Keratinocyte (primary cell): ENCODE measurements around the gene ANKRD17. TPM values are rescaled to one million over a fixed set of nuclear protein-coding genes. Genes with fewer than 3 reads are reported as not detected.

Source experiments
- DNase-seq: peaks from one replicate; pipeline ENCODE4 v3.0.0-alpha.2; 2011; ENCODE audit warnings: low read depth, missing footprints, low spot score
- FAIRE-seq: peaks from 2 replicates; lab custom pipeline; 2011; peaks lifted over from hg19 to GRCh38; lab: Jason Lieb, UNC
- H2AFZ ChIP-seq: 2 replicates; pipeline ENCODE4 v1.6.0; 2012; ENCODE audit warnings: low read length, control low read depth, inconsistent platforms; ENCODE audit not compliant: control insufficient read depth
- H3K27ac ChIP-seq: 2 replicates; pipeline ENCODE4 v1.5.1; 2011; ENCODE audit warnings: low read length; ENCODE audit not compliant: control insufficient read depth, insufficient read depth
- H3K27me3 ChIP-seq: 3 replicates; pipeline ENCODE4 v1.6.0; 2011; ENCODE audit warnings: low read length; ENCODE audit not compliant: control insufficient read depth, insufficient read depth; ENCODE audit errors: extremely low read depth
- H3K36me3 ChIP-seq, 2 experiments: 2 replicates in 1 of 2; 3 replicates in 1 of 2; pipeline ENCODE4 v1.5.1; 2011; ENCODE audit warnings: low read length in 2 of 2, mild to moderate bottlenecking in 1 of 2; ENCODE audit not compliant: control insufficient read depth in 2 of 2, insufficient read depth in 2 of 2; ENCODE audit errors: extremely low read depth in 1 of 2
- H3K4me1 ChIP-seq: 3 replicates; pipeline ENCODE4 v1.5.1; 2011; ENCODE audit warnings: low read length; ENCODE audit not compliant: control insufficient read depth, insufficient read depth; ENCODE audit errors: extremely low read depth
- H3K4me2 ChIP-seq: 3 replicates; pipeline ENCODE4 v1.6.0; 2011; ENCODE audit warnings: low read depth, low read length; ENCODE audit not compliant: control insufficient read depth, insufficient read depth; ENCODE audit errors: extremely low read depth
- H3K4me3 ChIP-seq, 3 experiments: fragments of 200-600 bp in 1 of 3; sonication (generic) in 1 of 3; 2 replicates in 2 of 3; 3 replicates in 1 of 3; pipeline ENCODE4 v1.5.1; 2011 to 2016; ENCODE audit warnings: low read length in 3 of 3, mild to moderate bottlenecking in 3 of 3, control low read depth in 2 of 3, inconsistent platforms in 1 of 3, low read depth in 1 of 3, mixed read lengths in 1 of 3, mixed run types in 1 of 3, moderate library complexity in 1 of 3; ENCODE audit not compliant: control insufficient read depth in 2 of 3, insufficient read depth in 2 of 3; ENCODE audit errors: extremely low read depth in 1 of 3
- H3K79me2 ChIP-seq: 2 replicates; pipeline ENCODE4 v1.6.0; 2012; ENCODE audit warnings: low read length; ENCODE audit not compliant: control insufficient read depth, insufficient read depth
- H3K9ac ChIP-seq: 3 replicates; pipeline ENCODE4 v1.6.0; 2011; ENCODE audit warnings: low read length; ENCODE audit not compliant: control insufficient read depth, insufficient read depth; ENCODE audit errors: extremely low read depth
- H3K9me1 ChIP-seq: 3 replicates; pipeline ENCODE4 v1.6.0; 2011; ENCODE audit warnings: low read length; ENCODE audit not compliant: control insufficient read depth, insufficient read depth; ENCODE audit errors: extremely low read depth
- H3K9me3 ChIP-seq: 2 replicates; pipeline ENCODE4 v1.5.1; 2012; ENCODE audit warnings: low read depth, low read length; ENCODE audit not compliant: control insufficient read depth
- H4K20me1 ChIP-seq: 3 replicates; pipeline ENCODE4 v1.6.0; 2011; ENCODE audit warnings: low read length; ENCODE audit not compliant: control insufficient read depth, insufficient read depth; ENCODE audit errors: extremely low read depth
- CTCF ChIP-seq, 3 experiments: IDR thresholded peaks in 1 of 3; conservative IDR thresholded peaks in 1 of 3; optimal IDR thresholded peaks in 1 of 3; 2 replicates in 2 of 3; 3 replicates in 1 of 3; pipeline versions ENCODE3 to v1.5.1; 2011; ENCODE audit warnings: low read length in 3 of 3, mild to moderate bottlenecking in 3 of 3, moderate library complexity in 2 of 3, control low read depth in 1 of 3, inconsistent platforms in 1 of 3; ENCODE audit not compliant: insufficient read depth in 2 of 3; ENCODE audit errors: extremely low read depth in 1 of 3
- EZH2 ChIP-seq: IDR thresholded peaks from one replicate; pipeline ENCODE4 v1.6.1; 2012; ENCODE audit warnings: inconsistent platforms, mild to moderate bottlenecking, low read length, moderate library complexity
- dilution Hi-C: fragments of 300-500 bp; cut with MboI; formaldehyde crosslinking; loops from one replicate; pipeline ENCODE4 v1.7.0; 2020; ENCODE audit warnings: low sequenced_read_pairs; ENCODE audit not compliant: extremely low pct_ligation_motif_present
- polyA plus RNA-seq, 5 experiments: library from polyadenylated mRNA; depleted of rRNA in 3 of 5; stranded (reverse) in 3 of 5; stranded (forward) in 1 of 5; unstranded in 1 of 5; fragments of >200 nt; gene quantifications; 1 replicate in 1 of 5; 2 replicates in 3 of 5; 3 replicates in 1 of 5; pipeline versions ENCODE4 v1.2.1 to v1.2.3, GENCODE V29; 2011 to 2012; ENCODE audit warnings: missing spikeins in 2 of 5, low read depth in 1 of 5, low replicate concordance in 1 of 5

Gene ANKRD17
- polyA plus RNA-seq, 1 donor (not counting 4 experiments of a cell fraction or from before 2014, with no cell fraction given) = 51.5 TPM

- FAIRE-seq = no peak
- no peaks in the 10 kb centered on the region for H3K27me3 ChIP-seq
- no peaks in the 10 kb centered on the region for H3K4me1 ChIP-seq
- no peaks in the 10 kb centered on the region for H3K9me1 ChIP-seq
- H3K27ac ChIP-seq = no peak overlapping the region
- H3K79me2 ChIP-seq = peaks cover 12% of the 10 kb centered on the region
- DNase-seq = no peak
- dilution Hi-C loops = no loop called here
- H3K4me2 ChIP-seq = no peak overlapping the region
- no peak overlapping the region for H3K4me3 ChIP-seq
- H3K9ac ChIP-seq = no peak overlapping the region
- no peak overlapping the region for H2AFZ ChIP-seq
- TF ChIP-seq CTCF (optimal IDR thresholded peaks at IDR 0.05 in 1 of 3, IDR thresholded peaks at IDR 0.05 in 1 of 3, conservative IDR thresholded peaks at IDR 0.05 in 1 of 3; ENCODE audit: extremely low read depth in 1 of 3, insufficient read depth in 2 of 3, low read length in 3 of 3) (no peak), EZH2 (no peak)
- no peaks in the 10 kb centered on the region for H3K9me3 ChIP-seq
- no peaks in the 10 kb centered on the region for H4K20me1 ChIP-seq
- H3K36me3 ChIP-seq = peaks cover 18 to 21% of the 10 kb centered on the region in 2 experiments
Observed at GRCh38 chr4:73087871-73088270, 170.7 kb downstream of the ANKRD17 start.

DNA sequence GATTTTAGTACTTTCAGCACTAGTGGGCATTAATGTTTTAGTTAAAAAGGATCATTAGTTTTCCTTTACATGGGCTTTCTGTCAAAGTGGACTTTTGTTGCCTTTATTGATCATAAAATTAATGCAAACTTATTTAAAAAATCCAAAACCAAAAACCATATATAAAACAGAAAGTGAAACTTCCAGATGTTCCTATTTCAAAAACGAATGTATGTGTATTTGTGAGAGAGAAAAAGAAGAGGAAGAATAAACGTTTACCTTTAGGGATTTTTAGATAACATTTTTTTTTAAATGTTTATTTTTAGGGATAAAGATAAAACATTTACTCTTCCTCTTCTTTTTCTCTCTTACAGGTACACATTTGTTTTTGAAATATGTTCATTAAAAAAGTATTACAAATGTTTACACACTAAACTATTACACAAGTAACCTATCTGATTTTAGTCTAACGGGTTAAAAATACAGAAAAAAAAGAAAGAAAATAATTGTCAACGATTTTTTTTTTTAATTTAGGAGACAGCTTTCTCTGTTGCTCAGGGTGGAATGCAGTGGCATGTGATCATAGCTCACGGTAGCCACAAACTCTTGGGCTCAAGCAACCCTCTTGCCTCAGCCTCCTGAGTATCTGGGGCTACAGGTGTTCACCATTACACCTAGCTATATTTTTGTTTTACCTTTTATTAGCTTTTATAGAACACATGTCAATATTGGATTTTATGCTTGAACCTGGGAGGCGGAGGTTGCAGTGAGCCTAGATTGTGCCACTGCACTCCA is 172.3 kb downstream of the ANKRD17 start:
- no peak overlapping the region for H3K4me3 ChIP-seq
- DNase-seq = no peak
- H3K9ac ChIP-seq = no peak overlapping the region
- TF ChIP-seq EZH2 = no peak
- no peak for TF ChIP-seq CTCF (optimal IDR thresholded peaks at IDR 0.05 in 1 of 3, IDR thresholded peaks at IDR 0.05 in 1 of 3, conservative IDR thresholded peaks at IDR 0.05 in 1 of 3; ENCODE audit: extremely low read depth in 1 of 3, insufficient read depth in 2 of 3, low read length in 3 of 3)
- H3K4me1 ChIP-seq = no peaks in the 10 kb centered on the region
- H3K9me1 ChIP-seq = no peaks in the 10 kb centered on the region
- H3K9me3 ChIP-seq = no peaks in the 10 kb centered on the region
- H3K36me3 ChIP-seq = peaks cover 13 to 14% of the 10 kb centered on the region in 2 experiments
- no peak overlapping the region for H3K4me2 ChIP-seq
- H3K27ac ChIP-seq = no peak overlapping the region
- no peak overlapping the region for H2AFZ ChIP-seq
- dilution Hi-C loops = no loop called here
- FAIRE-seq = no peak
- H3K79me2 ChIP-seq = peaks cover 12% of the 10 kb centered on the region
- H3K27me3 ChIP-seq = no peaks in the 10 kb centered on the region
- H4K20me1 ChIP-seq = no peaks in the 10 kb centered on the region
